GM08714 (cell line): ENCODE results near the gene CAPN3.

Experiments used
- H3K4me3 ChIP-seq: fragments of 200-500 bp; sonication (Bioruptor generic); 2 replicates; pipeline ENCODE4 v1.5.1; 2014; ENCODE audit warnings: mild to moderate bottlenecking, low read length, inconsistent platforms
- ZNF274 ChIP-seq: IDR thresholded peaks from 2 replicates; pipeline ENCODE4 v1.6.1; 2012; ENCODE audit warnings: mild to moderate bottlenecking, low read depth, low read length

The CAPN3 gene

DNA sequence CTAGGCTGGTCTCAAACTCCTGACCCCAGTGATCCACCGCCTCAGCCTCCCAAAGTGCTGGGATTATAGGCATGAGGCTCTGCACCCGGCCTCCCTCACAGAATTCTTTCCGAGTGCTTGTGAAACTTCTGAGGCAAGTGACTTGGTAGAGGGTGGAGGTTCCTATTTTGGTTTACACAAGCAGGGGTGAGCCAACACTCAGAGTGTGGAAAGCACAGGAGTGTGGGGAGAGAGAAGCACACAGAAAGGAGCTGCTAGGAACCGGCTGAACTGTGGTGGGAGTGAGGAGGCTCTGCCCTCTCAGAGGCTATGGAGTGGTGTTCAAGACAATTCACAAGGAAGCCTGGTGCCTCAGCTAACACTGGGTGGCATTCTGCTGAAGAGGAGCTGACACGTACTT, 7.7 kb downstream of the CAPN3 start:
- no peak overlapping the region for H3K4me3 ChIP-seq
- TF ChIP-seq ZNF274 = no peak

DNA sequence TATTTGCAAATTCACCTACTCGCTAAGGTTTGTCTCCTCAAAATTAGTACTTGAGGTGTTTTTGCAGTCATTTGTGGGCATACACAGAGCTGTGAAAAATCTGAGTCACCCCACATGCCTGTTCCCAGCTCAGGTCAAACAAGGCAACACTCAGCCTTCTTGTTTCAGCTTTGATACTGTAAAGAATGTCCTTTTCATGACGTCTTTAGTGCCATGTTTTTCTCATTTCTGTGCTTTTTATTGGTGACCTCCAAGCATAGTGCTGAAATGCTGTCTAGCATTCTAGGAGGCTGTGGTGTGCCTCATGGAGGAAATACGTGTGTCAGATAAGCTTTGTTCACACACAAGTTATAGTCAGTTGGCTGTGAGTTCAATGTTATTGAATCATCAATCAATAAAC, 8.8 kb downstream of the CAPN3 start:
- TF ChIP-seq ZNF274 = no peak
- no peak overlapping the region for H3K4me3 ChIP-seq

DNA sequence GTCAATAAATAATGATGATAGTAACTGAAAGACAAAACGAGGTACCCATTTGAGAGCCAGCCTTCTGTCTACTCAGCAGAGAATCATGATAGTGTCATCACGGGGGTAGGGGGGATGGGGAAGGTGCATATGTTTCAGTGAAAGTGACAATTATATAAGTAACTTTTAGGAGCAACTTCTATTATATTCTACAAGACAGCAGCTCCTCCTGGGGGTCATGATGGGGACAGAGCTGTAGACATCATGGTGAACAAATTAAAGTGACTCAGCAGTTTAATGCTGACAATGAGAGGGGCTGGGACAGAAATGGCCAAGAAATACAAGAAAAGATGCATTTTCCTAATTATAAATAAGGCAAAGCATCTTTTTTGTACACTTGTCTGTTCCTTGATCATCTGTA, 11.8 kb downstream of the CAPN3 start:
- no peak for TF ChIP-seq ZNF274
- H3K4me3 ChIP-seq = no peak overlapping the region

DNA sequence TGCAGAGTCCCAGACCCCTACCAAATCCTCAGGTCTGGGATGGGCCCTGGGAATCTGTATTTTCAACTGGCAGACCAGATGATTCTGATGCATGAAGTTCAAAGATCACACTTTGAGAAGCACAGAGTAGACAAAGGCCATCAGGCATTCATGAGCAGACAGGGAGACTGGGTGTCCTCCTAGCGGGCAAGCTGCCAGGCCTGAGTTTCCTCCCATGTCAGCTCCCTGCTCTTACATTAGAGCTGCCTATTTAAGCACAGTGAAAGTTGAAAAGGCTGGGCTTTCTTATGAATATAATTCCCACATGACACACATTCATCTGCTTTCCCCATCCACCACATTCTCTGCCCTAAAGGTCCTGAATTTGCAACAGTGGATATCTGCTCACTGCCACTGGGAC, 14.0 kb downstream of the CAPN3 start:
- TF ChIP-seq ZNF274 = no peak
- H3K4me3 ChIP-seq = no peak overlapping the region

DNA sequence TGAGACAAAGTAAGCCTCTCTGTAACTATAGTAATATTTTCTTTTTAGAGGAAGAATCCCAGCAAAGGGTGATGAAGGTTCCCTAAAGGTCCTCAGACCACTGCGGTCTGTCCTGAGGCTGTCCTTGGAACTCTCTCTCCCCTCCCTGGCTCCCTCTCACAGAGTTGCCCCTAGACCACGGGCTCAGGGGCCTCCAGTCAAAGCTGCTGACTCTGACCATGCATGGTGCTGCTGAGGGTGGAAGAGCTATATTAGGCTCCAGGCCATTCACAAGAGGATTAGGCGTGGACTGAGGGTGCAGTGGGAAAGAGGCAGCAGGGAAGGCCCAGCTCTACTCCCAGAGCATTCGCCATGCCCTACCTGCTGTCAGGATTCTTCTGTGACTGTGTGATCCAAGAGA, 14.6 kb downstream of the CAPN3 start:
- no peak overlapping the region for H3K4me3 ChIP-seq
- TF ChIP-seq ZNF274 = no peak

DNA sequence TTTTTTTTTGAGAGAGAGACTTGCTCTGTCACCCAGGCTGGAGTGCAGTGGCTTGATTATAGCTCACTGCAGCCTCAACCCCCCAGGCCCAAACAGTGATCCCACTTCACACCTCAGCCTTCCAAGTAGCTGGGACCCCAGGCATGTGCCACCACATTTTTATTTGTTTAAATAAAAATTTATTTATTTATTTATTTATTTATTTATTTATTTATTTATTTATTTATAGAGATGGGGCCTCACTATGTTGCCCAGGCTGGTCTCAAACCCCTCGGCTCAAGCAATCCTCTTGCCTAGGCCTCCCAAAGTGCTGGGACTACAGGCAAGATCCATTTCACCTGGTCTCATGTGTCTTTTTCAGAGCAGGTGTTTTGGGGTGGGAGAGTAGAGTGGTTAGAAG, 15.5 kb downstream of the CAPN3 start:
- TF ChIP-seq ZNF274 = no peak
- H3K4me3 ChIP-seq = no peak overlapping the region

DNA sequence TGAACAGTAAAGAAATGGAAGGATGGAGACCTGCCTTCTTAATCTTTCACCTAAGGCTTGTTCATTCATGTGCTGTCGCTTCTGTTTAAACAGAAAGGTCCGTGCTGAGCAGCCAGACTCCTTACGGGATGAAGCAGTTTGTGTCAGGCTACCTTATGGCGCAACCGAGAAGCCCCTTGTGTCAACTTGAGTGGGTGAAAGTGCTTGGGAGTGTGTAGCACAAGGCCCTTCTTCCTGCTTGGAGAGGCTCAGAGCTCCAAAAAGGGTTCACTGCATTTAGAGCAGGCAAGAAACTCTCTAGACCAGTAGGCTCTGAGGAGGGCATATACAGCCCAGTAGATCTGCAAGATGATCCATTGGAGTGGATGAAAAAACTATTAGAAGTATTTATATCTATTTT, 16.0 kb downstream of the CAPN3 start:
- no peak overlapping the region for H3K4me3 ChIP-seq
- TF ChIP-seq ZNF274 = no peak

DNA sequence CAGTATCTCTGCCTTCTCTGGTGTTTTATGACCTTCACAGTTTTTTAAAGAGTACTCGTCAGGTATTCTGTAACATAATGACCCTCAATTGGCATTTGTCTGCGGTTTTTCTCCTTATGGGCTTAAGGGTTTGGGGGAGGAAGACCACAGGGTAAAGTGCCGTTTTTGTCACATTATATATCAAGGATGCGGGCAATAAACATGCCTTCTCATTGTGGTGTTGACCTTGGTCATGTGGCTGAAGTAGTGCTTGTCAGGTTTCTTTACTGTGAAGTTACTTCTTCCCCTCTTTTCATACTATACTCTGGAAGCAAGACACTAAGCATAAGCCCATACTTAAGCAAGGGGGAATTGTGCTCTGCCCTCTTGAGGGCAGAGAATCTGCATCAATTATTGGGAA, 16.6 kb downstream of the CAPN3 start:
- TF ChIP-seq ZNF274 = no peak
- H3K4me3 ChIP-seq = no peak overlapping the region

DNA sequence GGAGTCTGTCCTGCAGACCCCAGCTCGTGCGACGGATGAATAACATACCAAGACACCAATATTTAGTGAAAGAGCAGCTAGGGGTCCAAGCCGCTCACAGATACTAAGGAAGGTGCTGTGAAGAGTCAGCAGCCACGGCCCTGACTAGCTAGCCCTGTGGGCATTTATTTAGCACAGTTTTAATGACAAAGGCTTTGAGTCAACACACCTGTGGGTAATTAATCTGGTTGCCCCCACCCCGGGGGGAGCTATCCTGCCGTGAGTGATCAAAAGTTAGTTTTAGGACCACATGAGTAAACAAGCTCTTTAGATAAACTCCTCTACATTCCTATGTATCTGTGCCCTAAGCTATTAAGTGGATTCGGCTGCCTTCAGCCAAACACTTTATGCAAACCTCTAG, 18.7 kb downstream of the CAPN3 start:
- H3K4me3 ChIP-seq = no peak overlapping the region
- TF ChIP-seq ZNF274 = no peak

DNA sequence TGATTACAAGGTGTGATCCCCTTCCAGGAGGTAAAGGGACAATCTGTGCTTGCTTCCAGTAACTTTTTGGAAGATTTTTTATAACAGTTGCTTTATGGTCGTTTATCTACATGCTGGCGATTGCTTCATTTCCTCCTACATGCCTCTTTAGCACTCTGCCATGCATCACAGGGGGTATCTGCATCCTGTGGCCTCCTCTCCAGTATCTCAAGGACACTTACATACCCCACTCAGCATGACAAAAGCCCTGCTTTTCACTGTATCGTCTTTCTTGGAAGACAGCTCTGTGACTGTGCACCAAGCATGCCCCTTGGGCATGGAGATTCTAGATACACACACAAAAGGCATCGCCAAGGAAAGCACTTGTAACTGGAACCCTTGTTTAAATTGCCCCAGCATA, 25.3 kb downstream of the CAPN3 start:
- no peak overlapping the region for H3K4me3 ChIP-seq

DNA sequence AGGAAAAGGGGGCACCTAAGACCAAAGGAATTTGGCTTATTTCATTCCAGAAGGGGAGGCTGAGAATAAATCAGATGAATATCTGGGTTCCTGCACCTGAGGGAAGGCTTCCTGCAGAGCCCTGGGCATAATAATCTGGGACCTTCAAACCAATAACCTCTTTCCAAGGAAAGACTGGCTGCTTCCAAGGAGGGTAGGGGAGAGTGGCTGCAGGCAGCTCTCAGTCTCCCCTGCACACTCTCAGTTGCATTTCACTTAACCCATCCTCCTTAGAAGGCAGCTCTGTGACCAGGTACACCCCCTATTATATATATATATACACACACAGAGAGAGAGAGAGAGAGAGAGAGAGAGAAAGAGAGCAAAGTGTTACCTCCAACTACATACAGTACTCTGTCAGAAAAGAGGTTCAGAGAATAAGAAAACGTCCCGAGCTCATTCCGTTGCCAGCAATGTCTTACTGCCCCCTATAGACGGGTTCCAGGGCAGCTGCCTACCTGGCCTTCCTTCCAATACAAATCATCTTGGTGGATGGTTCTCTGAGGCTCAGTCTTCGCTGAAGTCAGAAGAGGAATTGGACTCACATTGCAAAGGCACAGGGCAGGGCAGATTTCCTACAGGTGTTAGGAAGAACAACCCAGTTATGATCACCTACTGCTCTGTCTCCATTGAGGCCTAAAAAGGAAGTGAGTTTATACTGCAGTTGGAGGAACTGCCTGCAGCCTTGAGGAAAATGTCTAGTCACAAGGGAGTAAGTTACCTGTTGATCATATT, 26.1 kb downstream of the CAPN3 start:
- TF ChIP-seq ZNF274 = no peak
- H3K4me3 ChIP-seq = no peak overlapping the region

More for the DNA sequence above, 25.3 kb downstream of the CAPN3 start:
- no peak for TF ChIP-seq ZNF274

DNA sequence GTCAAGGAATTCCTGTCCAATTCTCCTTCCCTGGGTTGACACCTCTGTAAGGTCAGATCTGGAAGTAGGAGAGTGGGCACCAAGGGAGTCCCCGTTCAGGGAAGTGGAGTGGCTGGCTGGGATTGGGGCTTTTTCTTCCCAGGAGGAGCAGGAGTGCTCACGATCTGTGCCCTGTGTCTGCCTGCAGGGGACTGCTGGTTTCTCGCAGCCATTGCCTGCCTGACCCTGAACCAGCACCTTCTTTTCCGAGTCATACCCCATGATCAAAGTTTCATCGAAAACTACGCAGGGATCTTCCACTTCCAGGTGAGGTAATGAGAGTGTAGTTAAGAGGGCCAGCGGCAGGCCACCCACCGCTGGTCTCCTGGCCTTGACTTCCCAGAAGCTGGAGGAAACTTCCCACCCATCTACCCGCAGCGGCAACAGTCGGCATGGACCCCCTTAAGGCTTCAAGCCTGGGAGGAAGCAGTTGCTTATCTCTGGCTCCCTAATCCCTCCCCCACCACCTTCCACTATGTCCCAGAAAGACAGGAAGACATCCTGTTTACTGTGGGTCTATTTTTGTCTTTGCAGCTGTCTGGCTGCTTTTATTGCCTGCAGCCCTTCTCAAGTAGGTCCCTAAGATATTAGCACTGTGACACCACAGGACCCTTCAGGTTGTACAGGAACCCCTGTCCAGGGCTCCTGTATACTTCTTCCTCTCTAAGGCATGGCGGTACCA, 26.8 kb downstream of the CAPN3 start:
- H3K4me3 ChIP-seq = no peak overlapping the region
- no peak for TF ChIP-seq ZNF274

DNA sequence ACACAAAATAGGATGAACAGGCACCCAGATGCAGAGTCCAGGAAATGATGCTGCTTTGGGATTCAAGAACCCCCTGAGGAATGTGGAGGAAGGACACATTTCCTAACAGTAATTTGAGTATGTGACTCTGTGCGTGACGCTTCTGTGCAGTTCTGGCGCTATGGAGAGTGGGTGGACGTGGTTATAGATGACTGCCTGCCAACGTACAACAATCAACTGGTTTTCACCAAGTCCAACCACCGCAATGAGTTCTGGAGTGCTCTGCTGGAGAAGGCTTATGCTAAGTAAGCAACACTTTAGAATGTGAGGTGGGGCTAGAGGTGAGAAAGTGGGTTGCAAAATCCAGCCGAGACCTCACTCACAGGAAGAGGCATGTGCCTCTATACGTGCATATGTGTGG, 28.3 kb downstream of the CAPN3 start:
- TF ChIP-seq ZNF274 = no peak
- no peak overlapping the region for H3K4me3 ChIP-seq

DNA sequence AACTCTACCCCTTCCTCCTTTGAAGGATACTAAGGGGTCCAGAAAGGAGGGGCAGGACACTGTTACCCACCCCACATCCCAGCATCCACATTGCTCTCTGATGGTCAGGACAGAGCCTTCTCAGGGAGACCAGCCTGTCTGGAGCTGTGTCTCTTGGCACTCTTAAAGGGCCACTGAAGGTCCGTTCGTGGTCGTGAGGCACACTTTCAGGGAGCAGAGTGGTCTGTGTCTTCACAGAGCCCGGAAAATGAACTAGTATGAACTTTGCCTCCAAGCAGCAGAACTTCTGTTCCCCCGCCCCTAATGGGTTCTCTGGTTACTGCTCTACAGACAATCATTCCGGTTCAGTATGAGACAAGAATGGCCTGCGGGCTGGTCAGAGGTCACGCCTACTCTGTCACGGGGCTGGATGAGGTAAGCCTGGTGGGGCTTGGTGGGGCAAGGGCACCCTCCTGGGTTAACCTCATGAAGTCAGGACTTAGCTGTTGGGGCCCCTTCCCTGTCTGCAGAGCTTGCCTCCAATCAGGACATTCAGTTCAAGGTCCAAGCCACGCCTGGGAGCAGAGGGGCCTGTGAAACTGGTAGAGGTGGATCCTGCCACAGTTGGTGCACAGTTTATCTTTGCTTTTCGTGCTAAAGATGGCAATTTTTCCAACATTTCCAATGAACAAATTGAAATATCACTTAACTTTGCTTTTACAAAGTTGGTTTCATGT, 33.2 kb downstream of the CAPN3 start:
- no peak for TF ChIP-seq ZNF274
- H3K4me3 ChIP-seq = no peak overlapping the region

DNA sequence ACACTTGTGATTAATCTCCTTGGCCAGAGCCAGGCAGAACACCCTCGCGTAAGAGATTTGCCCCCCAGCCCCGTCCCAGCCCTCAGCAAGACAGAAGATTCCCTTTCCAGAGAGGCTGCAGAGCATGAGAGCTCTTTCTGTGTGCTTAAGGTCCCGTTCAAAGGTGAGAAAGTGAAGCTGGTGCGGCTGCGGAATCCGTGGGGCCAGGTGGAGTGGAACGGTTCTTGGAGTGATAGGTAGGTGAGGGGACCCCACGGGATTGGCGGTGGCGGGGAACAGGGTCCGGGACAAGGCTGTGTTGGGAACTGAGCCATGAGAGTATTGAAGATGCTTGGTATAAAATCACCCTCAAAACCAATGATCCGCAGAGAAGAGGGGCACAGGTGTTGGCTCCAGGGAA, 34.8 kb downstream of the CAPN3 start:
- H3K4me3 ChIP-seq = no peak overlapping the region
- no peak for TF ChIP-seq ZNF274

DNA sequence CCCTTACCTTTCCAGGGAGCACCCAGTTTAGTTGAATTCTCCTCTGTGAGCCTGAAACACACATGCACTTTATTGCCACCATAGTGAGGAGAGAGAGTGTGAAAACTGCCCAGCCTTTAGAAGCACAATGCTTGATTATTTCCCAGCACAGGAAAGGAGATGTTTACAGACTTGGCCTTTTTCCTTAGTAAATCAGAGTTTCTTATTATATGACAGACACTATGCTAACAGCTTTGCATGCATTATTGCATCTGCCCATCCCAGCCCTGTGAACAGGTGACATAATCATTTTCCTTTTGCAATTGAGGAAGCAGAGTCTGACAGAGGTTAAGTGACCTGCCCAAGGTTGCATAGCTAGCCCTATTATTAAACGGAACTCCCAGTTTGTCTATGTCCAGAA, 36.5 kb downstream of the CAPN3 start:
- no peak for TF ChIP-seq ZNF274
- no peak overlapping the region for H3K4me3 ChIP-seq
